RWPE2 (cell line): ENCODE data around the gene ASB14.

Source experiments
- ATAC-seq: fragments of 200-7000 bp; cut with Tn5 transposase; 3 replicates; pipeline ENCODE4 v1.9.1; 2021; ENCODE audit warnings: low read depth
- DNase-seq: peaks from one replicate; pipeline ENCODE4 v3.0.0-alpha.2; 2020; ENCODE audit warnings: low spot score
- H3K27ac ChIP-seq: fragments of 450-650 bp; 2 replicates; pipeline ENCODE4 v1.5.1; 2017; ENCODE audit warnings: mild to moderate bottlenecking; ENCODE audit not compliant: poor library complexity, severe bottlenecking
- H3K27me3 ChIP-seq: fragments of 250-450 bp; sonication (Bioruptor Pico); 2 replicates; pipeline ENCODE4 v1.5.1; 2021; ENCODE audit warnings: mild to moderate bottlenecking, moderate library complexity; ENCODE audit not compliant: insufficient read depth, poor library complexity, severe bottlenecking
- H3K36me3 ChIP-seq: fragments of 250-450 bp; sonication (Bioruptor Pico); 2 replicates; pipeline ENCODE4 v1.5.1; 2020; ENCODE audit warnings: low read depth, mild to moderate bottlenecking, moderate library complexity
- H3K4me1 ChIP-seq: fragments of 250-450 bp; sonication (Bioruptor Pico); 2 replicates; pipeline ENCODE4 v1.5.1; 2021; ENCODE audit warnings: mild to moderate bottlenecking, moderate library complexity; ENCODE audit not compliant: insufficient read depth, poor library complexity, severe bottlenecking
- H3K4me3 ChIP-seq: fragments of 250-450 bp; sonication (Bioruptor Pico); 2 replicates; pipeline ENCODE4 v1.5.1; 2021; ENCODE audit warnings: mild to moderate bottlenecking, moderate library complexity; ENCODE audit not compliant: severe bottlenecking
- H3K9me3 ChIP-seq: fragments of 250-450 bp; sonication (Bioruptor Pico); 2 replicates; pipeline ENCODE4 v1.5.1; 2021; ENCODE audit warnings: mild to moderate bottlenecking, moderate library complexity; ENCODE audit not compliant: severe bottlenecking
- CTCF ChIP-seq: fragments of 450-650 bp; IDR thresholded peaks from one replicate; pipeline ENCODE4 v1.5.1; 2017; ENCODE audit warnings: mild to moderate bottlenecking, moderate library complexity; ENCODE audit not compliant: poor library complexity, severe bottlenecking

The ASB14 gene

GRCh38 chr3:57261119-57261518 is 31.4 kb downstream of the ASB14 start:
- H3K36me3 ChIP-seq: peaks cover 76% of the 10 kb centered on the region

GRCh38 chr3:57257678-57258077 is 34.8 kb downstream of the ASB14 start:
- Histone ChIP-seq H3K9me3 (no peaks in the 10 kb centered on the region), H3K27ac (no peak overlapping the region), H3K4me1 (no peaks in the 10 kb centered on the region), H3K36me3 (peaks cover 67% of the 10 kb centered on the region), H3K4me3 (no peak overlapping the region), H3K27me3 (no peaks in the 10 kb centered on the region)
- no peak for TF ChIP-seq CTCF
- no peak for DNase-seq
- no peak for ATAC-seq

More at GRCh38 chr3:57261119-57261518, 31.4 kb downstream of the ASB14 start:
- no peak for TF ChIP-seq CTCF
- Histone ChIP-seq H3K9me3 (no peaks in the 10 kb centered on the region), H3K4me3 (no peak overlapping the region), H3K27me3 (no peaks in the 10 kb centered on the region), H3K27ac (no peak overlapping the region), H3K4me1 (no peaks in the 10 kb centered on the region)
- ATAC-seq: no peak
- no peak for DNase-seq

GRCh38 chr3:57256844-57257243 is 35.6 kb downstream of the ASB14 start:
- DNase-seq (no peak), ATAC-seq (no peak)
- no peak overlapping the region for H3K27ac ChIP-seq
- H3K36me3 ChIP-seq: peaks cover 75% of the 10 kb centered on the region
- no peaks in the 10 kb centered on the region for H3K4me1 ChIP-seq
- H3K27me3 ChIP-seq: no peaks in the 10 kb centered on the region
- no peak overlapping the region for H3K4me3 ChIP-seq
- no peaks in the 10 kb centered on the region for H3K9me3 ChIP-seq
- no peak for TF ChIP-seq CTCF

- H3K36me3 ChIP-seq: peaks cover 68% of the 10 kb centered on the region
- H3K27me3 ChIP-seq: no peaks in the 10 kb centered on the region
- no peak overlapping the region for H3K4me3 ChIP-seq
- no peaks in the 10 kb centered on the region for H3K9me3 ChIP-seq
- TF ChIP-seq CTCF: no peak
- ATAC-seq: no peak
- H3K4me1 ChIP-seq: no peaks in the 10 kb centered on the region
- no peak overlapping the region for H3K27ac ChIP-seq
- no peak for DNase-seq
Observed at GRCh38 chr3:57252404-57252803, 40.1 kb downstream of the ASB14 start.

- no peak for ATAC-seq
- no peaks in the 10 kb centered on the region for H3K27me3 ChIP-seq
- no peaks in the 10 kb centered on the region for H3K4me1 ChIP-seq
- no peak for TF ChIP-seq CTCF
- H3K4me3 ChIP-seq: no peak overlapping the region
- H3K9me3 ChIP-seq: no peaks in the 10 kb centered on the region
- DNase-seq: no peak
- peaks cover 76% of the 10 kb centered on the region for H3K36me3 ChIP-seq
- no peak overlapping the region for H3K27ac ChIP-seq
Observed at GRCh38 chr3:57244946-57245345, 47.5 kb downstream of the ASB14 start.
